K562 (cell line): ENCODE measurements around the gene RNF187. TPM values are rescaled to one million over a fixed set of nuclear protein-coding genes. Genes with fewer than 3 reads are reported as not detected.

ENCODE experiments used
- CBX8 ChIP-seq: fragments of 200-600 bp; sonication (generic); IDR thresholded peaks from 2 replicates; pipeline ENCODE4 v1.6.1; 2012; ENCODE audit warnings: borderline replicate concordance, mixed run types, low read depth, mild to moderate bottlenecking, moderate library complexity, mixed read lengths, low read length, control low read depth, inconsistent platforms; ENCODE audit not compliant: poor library complexity, severe bottlenecking; ENCODE audit errors: extremely low read depth
- CHD2 ChIP-seq: IDR thresholded peaks from 2 replicates; pipeline ENCODE4 v1.6.1; 2011; ENCODE audit warnings: low read depth, low read length
- E2F6 ChIP-seq, 2 experiments: IDR thresholded peaks; 2 replicates each; pipeline ENCODE4 v1.6.1; 2011; ENCODE audit warnings: borderline replicate concordance in 1 of 2, control low read depth in 1 of 2, low read depth in 1 of 2, low read length in 1 of 2, mild to moderate bottlenecking in 1 of 2, mixed read lengths in 1 of 2, moderate library complexity in 1 of 2; ENCODE audit not compliant: insufficient read depth in 1 of 2, insufficient read length in 1 of 2, poor library complexity in 1 of 2, severe bottlenecking in 1 of 2; ENCODE audit errors: extremely low read depth in 1 of 2
- MTA1 ChIP-seq: fragments of 450-650 bp; IDR thresholded peaks from 2 replicates; pipeline ENCODE4 v1.6.1; 2017; ENCODE audit warnings: borderline replicate concordance
- PCBP2 ChIP-seq: fragments of 200-400 bp; formaldehyde crosslinking; IDR thresholded peaks from 2 replicates; pipeline ENCODE4 v1.6.1; 2018; ENCODE audit warnings: low read length, low read depth, mild to moderate bottlenecking, moderate library complexity; ENCODE audit not compliant: poor library complexity, severe bottlenecking
- PYGO2 ChIP-seq: fragments of 450-650 bp; IDR thresholded peaks from 2 replicates; pipeline ENCODE4 v1.6.1; 2016; ENCODE audit warnings: mild to moderate bottlenecking, missing genetic modification characterization, moderate library complexity, missing compliant biosample characterization
- RAD51 ChIP-seq: fragments of 450-650 bp; IDR thresholded peaks from 2 replicates; pipeline ENCODE4 v1.7.1; 2016; ENCODE audit warnings: low read depth, mild to moderate bottlenecking, borderline replicate concordance
- TOE1 ChIP-seq, 2 experiments: fragments of 450-650 bp in 1 of 2; sonication (generic) in 1 of 2; formaldehyde crosslinking in 1 of 2; IDR thresholded peaks; 2 replicates each; pipeline versions ENCODE4 v1.7.1 to v1.8.0; 2016 to 2022; ENCODE audit warnings: borderline replicate concordance in 2 of 2, mild to moderate bottlenecking in 2 of 2, antibody characterized with exemption in 1 of 2, inconsistent platforms in 1 of 2, low read depth in 1 of 2, missing genetic modification reagents in 1 of 2, moderate library complexity in 1 of 2
- ZBTB2 ChIP-seq: fragments of 450-650 bp; IDR thresholded peaks from 2 replicates; pipeline ENCODE4 v1.6.1; 2016; ENCODE audit warnings: antibody characterized with exemption
- ZBTB49 ChIP-seq: sonication (generic); formaldehyde crosslinking; IDR thresholded peaks from 2 replicates; pipeline ENCODE4 v1.8.0; 2022; ENCODE audit warnings: missing genetic modification reagents, mild to moderate bottlenecking, borderline replicate concordance
- ZNF324 ChIP-seq: fragments of 250-450 bp; sonication (Bioruptor Pico); IDR thresholded peaks from 2 replicates; pipeline ENCODE4 v1.4.0; 2020; ENCODE audit warnings: mild to moderate bottlenecking
- ZNF354B ChIP-seq: fragments of 250-450 bp; sonication (Bioruptor Pico); IDR thresholded peaks from 2 replicates; pipeline ENCODE4 v1.4.0; 2020
- ZNF609 ChIP-seq: sonication (generic); formaldehyde crosslinking; IDR thresholded peaks from 2 replicates; pipeline ENCODE4 v1.8.1; 2023; ENCODE audit warnings: missing genetic modification reagents, mild to moderate bottlenecking, borderline replicate concordance
- ZNF778 ChIP-seq: fragments of 450-650 bp; formaldehyde crosslinking; IDR thresholded peaks from 2 replicates; pipeline ENCODE4 v1.4.0; 2020; ENCODE audit warnings: mild to moderate bottlenecking, moderate library complexity
- polyA plus RNA-seq, 8 experiments: library from polyadenylated mRNA; depleted of rRNA in 4 of 8; stranded (reverse) in 5 of 8; unstranded in 3 of 8; fragments of >200 nt; fragmentation: Nextera tagmentation in 2 of 8; fragmentation: Illumina TruSeq in 1 of 8; extraction: Ambion mirVana in 2 of 8; extraction: Trizol in 1 of 8; gene quantifications; 2 replicates each; pipeline versions ENCODE4 v1.2.1 to v1.2.3, GENCODE V29; 2011 to 2014; ENCODE audit warnings: inconsistent platforms in 1 of 8, missing spikeins in 1 of 8
- total RNA-seq, 7 experiments: library from RNA; depleted of rRNA in 6 of 7; stranded (reverse); fragments of >200 nt in 6 of 7; fragmentation: Illumina TruSeq in 2 of 7; extraction: Trizol in 2 of 7; gene quantifications; 2 replicates each; pipeline versions ENCODE4 v1.2.1 to v1.2.3, GENCODE V29; 2011 to 2021; ENCODE audit warnings: low replicate concordance in 1 of 7

Gene RNF187
- total and polyA plus RNA-seq, 9 of the 15 experiments (the other 6 are each of a cell fraction or from before 2014, with no cell fraction given): 2.3 to 119 (median 41.9) TPM

GRCh38 chr1:228459091-228459993 is 27.8 kb upstream of the RNF187 start (continued):
- TF ChIP-seq ZBTB2 (no peak), E2F6 (IDR thresholded peaks at IDR 0.05; ENCODE audit: borderline replicate concordance in 1 of 2, extremely low read depth in 1 of 2, insufficient read depth in 1 of 2, insufficient read length in 1 of 2, low read depth in 1 of 2, low read length in 1 of 2, poor library complexity in 1 of 2, severe bottlenecking in 1 of 2) (peak in 1 of 2 experiments; percentile 22), MTA1 (0 out of 2 replicates have a peak, but pooled peaks have one; percentile 31), TOE1 (IDR thresholded peaks at IDR 0.05; ENCODE audit: borderline replicate concordance) (peak; percentile 25; the same call in 1 of the 2 replicates), TOE1 (CRISPR knock-in tag; IDR thresholded peaks at IDR 0.05; ENCODE audit: borderline replicate concordance, low read depth) (no peak), PCBP2 (no peak), CBX8 (no peak), ZNF778 (CRISPR knock-in tag) (no peak), ZNF354B (CRISPR knock-in tag) (no peak), ZBTB49 (CRISPR knock-in tag) (no peak), RAD51 (no peak; the same call in 1 of the 2 replicates), CHD2 (no peak), ZNF609 (no peak), PYGO2 (tag) (no peak), ZNF324 (CRISPR knock-in tag) (no peak)
